ENCODE data around the gene UBTD1.
A peak's percentile ranks its signal among the peaks of the same experiment; 100 is the strongest.
"Not testable (repeated sequence)": the region's sequence is repeated elsewhere in the genome, so short reads cannot be mapped to it uniquely, and the experiment has no call there.

Gene UBTD1, protein sequence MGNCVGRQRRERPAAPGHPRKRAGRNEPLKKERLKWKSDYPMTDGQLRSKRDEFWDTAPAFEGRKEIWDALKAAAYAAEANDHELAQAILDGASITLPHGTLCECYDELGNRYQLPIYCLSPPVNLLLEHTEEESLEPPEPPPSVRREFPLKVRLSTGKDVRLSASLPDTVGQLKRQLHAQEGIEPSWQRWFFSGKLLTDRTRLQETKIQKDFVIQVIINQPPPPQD

DNA sequence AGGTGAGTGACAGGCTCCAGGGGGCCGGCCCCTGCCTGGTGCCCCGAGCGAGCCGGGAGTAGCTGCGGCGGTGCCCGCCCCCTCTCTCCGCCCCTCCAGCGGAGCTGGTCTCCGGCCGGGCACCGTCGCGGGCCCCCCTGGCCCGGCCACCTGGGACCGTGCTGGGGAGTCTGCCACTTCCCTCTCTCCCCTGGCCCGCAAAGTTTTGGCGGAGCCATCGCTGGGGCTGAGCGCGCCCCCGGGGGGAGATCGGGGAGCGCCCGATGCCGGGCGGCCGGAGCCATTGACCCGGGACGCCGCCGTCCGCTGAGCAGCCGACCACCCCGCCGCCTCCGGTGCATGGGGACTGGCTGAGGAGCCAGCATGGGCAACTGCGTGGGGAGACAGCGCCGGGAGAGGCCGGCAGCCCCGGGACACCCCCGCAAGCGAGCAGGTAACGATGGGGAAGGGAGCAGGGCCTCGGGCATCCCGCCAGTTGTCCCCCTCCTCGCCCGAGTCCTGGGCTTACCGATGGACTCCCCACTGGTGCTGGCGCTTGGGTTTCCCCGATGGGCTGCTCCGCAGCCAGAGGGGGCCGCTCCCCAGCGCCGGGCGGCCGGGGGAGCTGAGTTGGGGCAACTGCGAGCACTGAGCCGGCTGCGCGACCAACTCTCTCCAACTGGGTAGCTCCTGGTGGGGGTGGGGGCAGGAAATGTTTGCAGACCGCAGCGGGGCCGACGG, at the start of gene UBTD1:
Gene UBTD1, plus strand, starts transcription at position 84 of the 720 bp plus-strand sequence. Its CDS starts 280 bp downstream, at position 364.
- peak; percentile 9 for DNase-seq

DNA sequence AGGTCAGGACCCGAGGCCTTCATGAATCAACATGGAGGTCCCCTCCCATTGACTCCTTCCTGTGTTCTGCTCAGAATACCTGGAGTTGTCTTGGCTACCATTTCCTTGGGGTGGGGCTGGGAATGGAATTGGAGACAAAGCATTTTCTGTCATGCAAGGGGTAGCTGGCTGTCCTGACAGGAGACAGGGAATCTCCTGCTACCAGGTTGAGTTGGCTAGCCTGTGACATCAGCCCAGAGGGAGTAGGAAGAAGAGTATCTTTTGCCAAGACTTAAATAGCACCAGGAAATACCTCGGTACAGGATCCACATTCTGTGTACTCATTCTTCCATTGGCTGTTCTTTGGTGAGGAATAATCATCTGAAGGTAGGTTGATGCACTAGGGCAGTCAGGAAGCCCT, 47.9 kb upstream of the UBTD1 start:
- DNase-seq = no peak

DNA sequence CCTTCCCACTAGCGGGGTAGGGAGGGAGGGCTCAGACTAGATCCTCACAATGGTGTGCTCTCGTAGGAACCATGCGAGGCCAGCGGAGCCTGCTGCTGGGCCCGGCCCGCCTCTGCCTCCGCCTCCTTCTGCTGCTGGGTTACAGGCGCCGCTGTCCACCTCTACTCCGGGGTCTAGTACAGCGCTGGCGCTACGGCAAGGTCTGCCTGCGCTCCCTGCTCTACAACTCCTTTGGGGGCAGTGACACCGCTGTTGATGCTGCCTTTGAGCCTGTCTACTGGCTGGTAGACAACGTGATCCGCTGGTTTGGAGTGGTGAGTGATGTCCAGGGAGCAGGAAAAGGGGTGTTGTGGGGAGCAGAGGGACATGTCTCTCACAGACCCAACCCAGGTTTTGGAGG, 47.1 kb upstream of the UBTD1 start:
- no peak for DNase-seq

DNA sequence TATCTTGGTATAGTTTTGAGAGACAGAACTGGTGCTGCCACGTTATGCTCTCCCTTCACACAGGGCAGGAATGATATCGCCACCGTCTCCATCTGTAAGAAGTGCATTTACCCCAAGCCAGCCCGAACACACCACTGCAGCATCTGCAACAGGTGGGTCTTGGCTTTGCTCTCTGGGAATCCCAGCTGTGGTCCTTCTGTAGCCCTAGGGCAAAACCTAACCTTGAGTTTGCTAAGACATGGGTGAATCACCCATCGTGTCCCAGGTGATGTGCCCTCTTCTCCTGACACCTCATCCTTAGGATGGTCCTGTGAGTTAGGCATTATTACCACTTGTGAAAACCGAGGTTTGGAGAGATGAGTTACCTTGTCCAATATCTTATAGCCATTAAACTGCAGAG, 46.4 kb upstream of the UBTD1 start:
- DNase-seq = no peak

DNA sequence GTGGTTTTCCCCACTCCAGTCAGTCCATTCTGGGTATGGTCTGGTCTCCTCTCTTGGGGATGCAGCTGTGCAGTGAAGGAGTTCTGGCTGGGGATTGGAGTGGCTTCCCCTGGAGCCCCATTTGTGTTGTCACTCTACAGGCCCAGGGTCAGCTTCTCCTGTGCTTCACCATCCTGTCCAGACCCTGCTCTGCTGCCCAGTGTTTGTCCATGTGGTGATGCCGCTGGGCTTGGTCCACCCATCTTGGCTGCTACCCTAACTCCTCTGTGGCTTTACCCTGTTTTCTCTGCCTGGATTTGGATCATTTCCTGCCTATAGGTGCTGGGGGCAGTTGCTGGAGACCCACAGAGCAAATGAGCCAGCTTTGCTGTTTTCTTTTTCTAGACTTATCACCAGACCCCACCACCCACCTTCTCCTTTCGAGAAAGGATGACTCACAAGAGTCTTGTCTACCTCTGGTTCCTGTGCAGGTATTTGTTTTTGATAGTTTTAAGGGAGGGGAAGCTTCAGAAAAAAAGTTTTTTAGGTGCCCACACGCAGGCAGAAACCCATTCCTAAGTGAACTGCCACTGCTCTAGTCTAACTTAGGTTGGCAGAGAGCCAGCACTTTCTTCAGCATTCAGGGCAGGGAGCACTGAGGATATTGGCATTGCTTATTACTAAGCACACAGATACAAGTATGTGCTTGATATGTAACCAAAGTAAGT, 44.2 kb upstream of the UBTD1 start:
- no peak for DNase-seq

DNA sequence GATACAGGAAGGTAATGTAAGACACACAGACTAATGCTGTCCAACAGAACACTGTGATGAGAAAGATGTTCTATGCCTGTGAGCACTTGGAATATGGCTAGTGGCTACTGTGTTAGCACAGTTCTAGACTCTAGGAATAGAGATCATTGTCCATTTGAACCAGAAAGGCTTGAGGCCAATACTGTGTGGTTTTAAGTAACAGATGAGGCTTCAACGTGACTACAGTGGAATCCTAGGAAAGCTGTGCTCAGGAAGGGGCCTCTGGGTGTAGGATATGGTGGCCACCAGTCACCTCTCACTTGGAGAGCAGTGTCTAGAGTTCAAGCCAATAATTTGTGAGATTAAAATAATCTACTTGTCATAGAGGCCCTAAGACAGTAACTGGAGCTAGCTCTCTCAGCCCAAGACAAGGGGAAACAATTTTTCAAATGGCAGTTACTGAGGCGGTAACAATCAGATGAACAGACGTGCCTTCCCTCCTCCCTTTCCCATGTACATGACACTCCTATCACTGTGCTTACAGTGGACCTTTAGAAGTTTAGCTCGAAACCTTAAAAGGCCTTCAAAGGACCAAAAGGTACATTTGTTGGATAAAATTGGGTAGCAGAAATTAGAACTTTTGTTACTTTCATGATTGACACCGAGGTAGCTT, 42.6 kb upstream of the UBTD1 start:
- DNase-seq = no peak

DNA sequence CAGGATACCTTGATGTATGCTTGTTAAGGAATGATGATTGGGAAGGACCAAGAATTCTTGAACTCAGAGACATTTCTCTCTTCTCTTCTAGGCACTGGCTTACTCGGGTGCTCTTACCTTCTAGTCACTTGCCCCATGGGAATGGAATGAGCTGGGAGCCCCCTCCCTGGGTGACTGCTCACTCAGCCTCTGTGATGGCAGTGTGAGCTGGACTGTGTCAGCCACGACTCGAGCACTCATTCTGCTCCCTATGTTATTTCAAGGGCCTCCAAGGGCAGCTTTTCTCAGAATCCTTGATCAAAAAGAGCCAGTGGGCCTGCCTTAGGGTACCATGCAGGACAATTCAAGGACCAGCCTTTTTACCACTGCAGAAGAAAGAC, 42.0 kb upstream of the UBTD1 start:
- no peak for DNase-seq

DNA sequence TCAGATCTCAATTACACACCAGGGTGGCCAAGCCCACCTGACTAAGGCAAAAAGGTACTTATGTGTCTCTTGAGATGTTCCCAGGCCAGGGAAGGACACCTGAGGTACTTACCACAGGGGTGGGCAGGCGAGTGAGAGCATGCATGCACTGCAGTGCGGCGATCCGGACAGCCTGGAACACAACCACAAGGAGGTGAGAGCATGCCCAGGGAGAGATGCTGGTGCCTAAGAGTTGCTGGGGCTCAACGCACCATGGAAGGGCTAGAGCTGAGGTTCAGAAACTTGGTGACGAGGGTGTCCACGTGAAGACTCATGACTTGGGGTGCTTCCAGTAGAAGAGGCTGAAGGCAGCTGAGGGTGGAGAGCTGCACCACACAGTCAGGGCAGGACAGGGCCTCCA, 39.6 kb upstream of the UBTD1 start:
- no peak for DNase-seq

DNA sequence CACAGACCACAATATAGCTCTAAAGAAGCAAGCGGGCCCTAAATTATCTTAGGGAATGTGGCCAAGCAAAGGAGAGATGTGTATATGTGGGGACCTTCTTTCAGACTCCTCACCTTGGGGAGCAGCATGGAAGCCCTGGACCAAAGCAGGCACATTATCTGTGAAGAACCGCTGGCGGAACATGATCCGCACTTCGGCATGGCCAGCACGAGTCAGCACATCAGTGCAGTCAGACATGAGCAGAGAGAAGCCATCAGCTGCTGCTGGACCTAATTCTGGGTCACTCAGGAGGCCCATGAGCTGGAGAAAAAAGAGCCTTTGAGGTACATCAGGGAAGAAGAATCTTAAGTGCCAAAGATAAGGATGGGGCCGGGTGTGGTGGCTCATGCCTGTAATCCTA, 38.8 kb upstream of the UBTD1 start:
- DNase-seq = no peak

DNA sequence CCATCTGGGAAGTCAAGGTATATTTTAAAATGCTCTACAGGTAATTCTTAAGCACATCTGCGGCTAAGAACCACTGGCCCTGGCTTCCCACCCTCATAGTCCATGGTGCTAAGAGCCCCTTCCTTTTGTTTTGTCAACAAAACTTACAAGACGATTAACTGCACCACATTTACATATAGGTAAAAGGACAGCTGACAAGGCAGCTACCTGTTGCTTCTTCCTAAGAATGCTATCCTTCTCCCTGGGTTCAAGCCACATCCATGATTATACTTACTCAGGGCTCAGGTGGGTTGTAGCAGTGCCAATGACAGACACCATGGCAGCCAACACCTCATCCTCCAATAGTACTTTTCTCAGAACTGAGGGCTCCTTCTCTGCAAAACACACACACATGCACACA, 36.4 kb upstream of the UBTD1 start:
- DNase-seq = no peak

DNA sequence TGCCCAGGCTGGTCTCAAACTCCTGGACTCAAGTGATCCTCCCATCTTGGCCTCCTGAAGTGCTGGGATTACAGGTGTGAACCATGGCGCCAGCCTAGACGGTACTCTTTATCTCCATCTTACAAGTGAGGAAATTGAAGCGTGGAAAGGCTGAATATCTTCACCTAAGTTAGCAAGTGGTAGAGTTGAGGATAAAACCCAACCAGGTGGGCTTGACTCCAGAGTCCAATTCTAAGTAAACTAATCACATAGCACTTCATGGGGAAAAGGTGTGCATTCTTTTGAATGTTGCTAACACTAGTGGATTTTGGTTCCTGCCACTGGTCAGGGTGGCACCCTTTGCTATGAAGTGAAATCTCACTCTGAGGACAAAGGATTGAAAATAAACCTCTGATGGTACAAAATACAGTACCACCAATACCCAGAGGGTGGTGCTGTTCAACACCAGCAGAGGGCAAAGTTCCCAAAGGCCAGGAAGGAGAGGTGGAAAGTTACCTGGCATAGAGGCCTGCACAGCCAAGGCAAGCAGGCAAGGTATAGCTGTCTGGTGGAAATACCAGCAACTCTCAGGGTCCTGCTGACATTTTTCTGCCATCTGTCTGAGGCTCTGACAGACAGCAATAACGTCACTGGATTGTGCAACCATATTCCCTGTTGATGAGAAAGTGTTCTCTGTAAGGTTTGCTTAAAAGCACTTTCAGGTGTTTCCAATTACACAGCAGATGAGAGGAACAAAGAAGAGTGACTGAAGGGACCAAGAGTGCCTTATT, 35.2 kb upstream of the UBTD1 start:
- no peak for DNase-seq

DNA sequence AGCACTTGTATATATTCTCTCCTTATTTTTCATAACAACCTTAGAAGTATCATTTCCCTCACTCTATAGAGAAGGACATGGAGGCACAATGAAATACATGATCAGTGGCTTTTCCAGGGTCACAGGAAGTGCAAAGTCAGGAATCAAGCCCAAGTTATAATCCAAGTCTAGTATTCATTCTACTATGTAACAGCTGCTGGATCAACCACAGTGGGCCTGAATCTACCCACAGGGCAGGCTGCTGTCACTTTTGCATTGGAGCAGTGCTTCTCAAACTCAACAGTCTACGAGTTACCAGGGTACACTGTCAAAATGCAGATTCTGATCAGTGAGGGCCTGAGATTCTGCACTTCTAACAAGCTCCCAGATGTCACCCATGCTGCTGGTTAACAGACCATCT, 34.5 kb upstream of the UBTD1 start:
- DNase-seq = no peak

DNA sequence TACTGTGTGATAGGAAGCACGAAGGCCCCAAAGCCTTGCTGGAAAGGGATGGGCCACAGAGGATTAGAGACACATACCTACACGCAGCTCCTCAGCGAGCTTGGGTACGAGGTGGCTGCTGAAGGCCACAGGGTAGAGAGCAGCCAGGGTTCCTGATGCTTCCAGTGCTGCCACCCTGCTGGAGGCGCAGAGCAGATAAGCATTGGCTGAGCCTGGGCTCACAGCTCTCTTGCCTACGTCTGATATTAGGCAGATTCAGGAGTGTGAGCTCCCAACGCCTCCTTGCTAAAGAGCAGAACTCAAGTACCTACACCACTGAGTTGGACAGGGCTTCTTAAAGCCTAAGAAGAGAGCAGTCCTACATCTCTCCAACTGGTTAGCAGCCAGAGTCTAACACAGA, 32.7 kb upstream of the UBTD1 start:
- DNase-seq = no peak

DNA sequence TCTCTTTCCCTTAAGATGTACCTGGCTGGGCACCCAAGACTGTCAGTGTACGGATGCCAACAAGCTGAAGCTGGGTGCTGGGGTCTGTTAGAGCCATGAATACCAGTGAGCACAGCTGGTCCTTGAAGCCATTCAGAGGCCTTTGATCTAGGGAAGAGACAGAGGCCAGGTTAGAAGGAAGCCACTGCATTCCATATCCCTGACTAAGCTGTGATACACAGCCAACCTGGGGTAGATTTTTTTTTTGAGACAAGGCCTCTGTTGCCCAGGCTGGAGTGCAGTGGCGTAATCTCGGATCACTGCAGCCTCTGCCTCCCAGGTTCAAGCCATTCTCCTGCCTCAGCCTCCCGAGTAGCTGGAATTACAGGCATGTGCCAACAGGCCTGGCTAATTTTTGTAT, 32.0 kb upstream of the UBTD1 start:
- no peak for DNase-seq

DNA sequence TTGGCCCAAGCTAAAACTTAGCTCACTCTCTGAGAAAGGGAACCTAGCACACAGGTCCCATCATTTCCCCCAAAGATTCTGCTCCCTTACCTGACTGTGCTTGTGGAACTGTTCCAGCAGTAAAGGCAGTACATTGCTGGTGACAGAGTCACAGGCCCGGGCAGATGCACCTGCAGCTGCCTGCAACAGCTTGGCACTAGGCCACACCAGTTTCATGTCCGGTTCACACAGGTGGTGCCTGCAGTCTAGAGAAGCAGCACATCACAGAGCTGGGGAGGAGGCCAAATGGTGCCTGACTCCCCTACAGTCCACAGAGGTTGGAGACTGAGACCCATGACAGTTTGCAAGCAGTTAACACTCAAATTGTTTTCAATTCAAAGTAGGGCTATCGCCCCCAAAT, 30.6 kb upstream of the UBTD1 start:
- no peak for DNase-seq

DNA sequence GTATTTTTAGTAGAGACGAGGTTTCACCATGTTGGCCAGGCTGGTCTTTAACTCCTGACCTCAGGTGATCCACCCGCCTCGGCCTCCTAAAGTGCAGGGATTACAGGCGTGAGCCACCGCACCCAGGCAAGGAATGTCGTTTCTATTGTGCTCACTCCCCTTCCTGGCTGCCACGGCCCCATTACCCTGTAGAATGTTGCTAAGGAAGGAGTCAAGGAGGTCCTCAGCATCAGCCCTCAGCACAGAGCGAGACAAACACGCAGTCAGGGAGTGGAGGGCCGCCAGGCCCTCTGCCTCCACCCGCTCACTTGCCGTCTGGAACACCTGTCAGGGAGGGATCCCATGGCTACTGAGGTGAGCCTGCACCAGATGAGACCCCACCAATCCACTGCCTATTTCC, 29.9 kb upstream of the UBTD1 start:
- not testable (repeated sequence) for DNase-seq

DNA sequence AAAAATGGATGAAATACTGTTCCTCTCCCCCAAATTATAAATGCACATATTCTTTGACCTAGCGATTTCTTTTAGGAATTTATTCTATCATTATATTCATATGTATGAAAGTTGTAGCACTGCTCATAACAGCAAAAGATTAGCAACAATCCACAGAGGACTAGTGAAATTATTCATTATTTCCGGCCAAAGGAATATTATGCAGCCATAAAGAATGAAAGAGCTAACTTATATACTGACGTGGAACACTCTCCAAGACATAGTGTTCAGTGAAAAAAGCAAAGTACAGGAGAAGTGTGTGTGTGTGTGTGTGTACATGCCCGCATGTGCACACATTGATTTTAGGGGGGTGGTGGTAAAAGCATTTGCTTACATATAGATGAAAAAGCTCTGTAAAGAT, 23.8 kb upstream of the UBTD1 start:
- DNase-seq = no peak

DNA sequence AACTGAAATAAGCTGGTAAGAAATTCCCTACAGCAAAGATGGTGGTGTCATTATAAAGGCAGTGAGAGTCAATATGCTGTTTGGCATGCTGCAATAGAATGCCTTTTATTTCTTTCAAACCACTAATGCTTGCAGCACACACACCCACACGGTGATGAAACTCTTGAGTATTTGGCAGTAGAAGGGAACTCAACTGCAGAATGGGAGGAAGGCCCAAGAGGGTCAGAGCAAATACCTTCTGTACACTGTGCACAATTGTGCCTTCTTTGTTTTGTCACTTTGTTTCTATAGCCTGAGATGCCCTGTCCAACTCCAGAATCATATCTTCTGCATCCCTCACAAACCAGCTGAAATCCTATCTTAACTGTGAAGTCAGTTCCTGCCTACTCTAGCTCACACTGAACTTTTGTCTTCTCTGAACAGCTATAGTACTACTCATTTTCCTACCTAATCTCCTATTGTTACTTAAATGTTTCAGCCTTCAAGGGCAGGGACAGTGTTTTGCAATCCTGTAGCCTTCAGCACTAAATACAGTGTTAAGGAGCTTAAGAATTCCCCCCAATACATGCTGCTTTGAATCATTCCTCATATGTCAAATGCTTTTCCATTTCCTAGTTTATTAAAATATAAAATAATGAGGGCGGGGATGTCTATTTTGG, 22.7 kb upstream of the UBTD1 start:
- no peak for DNase-seq

DNA sequence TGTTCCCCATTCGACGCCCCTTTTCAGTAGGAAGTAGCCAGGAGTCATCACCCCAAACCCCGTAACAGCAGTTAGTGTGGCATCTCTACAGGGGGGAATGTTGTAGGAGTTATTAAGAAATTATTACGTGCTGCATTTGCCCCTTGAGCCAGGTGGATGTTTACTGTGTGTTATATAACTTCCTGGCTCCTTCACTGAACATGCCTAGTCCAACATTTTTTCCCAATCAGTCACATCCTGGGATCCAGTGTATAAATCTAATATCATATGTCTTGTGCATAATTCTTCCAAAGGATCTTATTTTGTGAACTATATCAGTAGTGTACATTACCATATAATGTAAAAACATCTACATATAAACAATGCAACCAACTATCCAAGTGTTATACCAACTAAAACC, 19.3 kb upstream of the UBTD1 start:
- not testable (repeated sequence) for DNase-seq

DNA sequence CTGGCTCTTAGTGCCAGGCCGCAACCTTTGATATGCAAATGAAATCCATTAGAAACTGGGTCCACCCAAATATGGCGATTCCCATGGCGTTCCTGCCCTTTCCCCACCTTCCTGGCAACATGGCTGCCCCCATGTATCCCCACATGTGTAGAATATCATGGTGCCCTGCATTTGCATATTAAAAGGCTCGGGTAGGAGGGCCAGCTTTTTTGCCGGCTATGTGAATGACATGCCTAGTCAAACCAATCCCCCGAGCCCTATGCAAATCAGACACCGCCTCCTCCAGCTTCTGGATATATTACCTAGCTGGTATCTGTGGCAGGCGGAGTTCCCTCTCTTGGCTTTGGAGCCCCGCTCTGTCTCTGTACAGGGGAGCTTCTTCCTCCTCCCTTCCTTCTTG, 18.8 kb upstream of the UBTD1 start:
- DNase-seq = no peak

DNA sequence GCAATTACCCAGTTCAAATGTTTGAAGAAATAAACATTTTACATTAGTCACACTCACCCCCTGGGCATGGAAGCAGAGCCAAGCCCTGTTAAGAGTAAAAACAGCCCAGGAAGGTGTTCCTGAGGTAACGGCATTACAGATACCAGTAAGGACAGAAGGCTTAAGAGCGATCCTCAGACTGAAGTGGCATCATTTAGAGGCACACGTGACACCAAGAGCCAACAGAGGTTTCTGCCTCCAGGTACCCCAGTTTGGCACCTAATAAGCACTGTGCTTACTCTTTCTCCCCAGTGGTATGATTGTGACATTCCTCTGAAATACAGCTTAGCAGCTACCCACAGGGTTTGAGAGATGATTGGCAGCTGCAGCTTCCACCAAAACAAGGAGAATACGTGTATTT, 17.7 kb upstream of the UBTD1 start:
- no peak for DNase-seq

DNA sequence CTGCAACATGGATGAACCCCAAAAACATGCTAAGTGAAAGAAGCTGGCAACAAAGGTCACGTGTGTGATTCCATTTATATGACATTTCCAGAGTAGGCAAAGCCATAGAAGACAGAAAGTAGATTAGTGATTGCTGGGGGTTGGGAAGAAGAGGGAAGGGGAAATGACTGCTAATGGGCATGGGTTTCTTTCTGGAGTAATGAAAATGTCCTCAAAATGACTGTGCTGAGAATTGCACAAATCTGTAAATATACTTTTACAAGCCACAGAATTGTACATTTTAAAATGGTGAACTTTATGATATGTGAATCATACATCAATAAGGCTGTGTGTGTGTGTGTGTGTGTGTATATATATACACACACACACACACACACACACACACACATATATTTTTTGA, 16.3 kb upstream of the UBTD1 start:
- DNase-seq = no peak

DNA sequence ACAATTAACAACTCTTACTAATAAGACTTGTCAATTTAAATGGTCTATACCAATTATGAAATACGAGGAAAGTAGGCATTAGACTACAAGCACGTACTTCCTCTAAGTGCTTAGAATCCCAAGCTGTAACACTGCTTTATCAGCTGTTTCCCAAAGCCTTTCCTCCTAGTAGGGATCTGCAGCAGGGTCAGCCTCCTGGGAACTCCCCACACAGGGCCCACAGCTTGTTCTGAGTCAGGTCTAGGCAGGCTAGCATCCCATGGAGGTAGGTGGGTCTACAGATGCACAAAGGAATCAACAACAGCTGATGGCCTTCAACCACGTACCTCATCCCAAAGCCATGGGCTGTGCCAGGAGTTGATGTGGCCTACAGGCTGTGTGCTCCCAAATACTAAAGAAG, 15.2 kb upstream of the UBTD1 start:
- DNase-seq = no peak
